Erythroblast (primary cell): ENCODE results near the gene SGO1.
"Not testable (repeated sequence)": the region's sequence is repeated elsewhere in the genome, so short reads cannot be mapped to it uniquely, and the experiment has no call there.

ENCODE experiments used
- DNase-seq, 2 experiments: peaks; one replicate each; lab custom pipeline; 2025; lab: John Stamatoyannopoulos, UW
- GATA1 ChIP-seq: IDR thresholded peaks from 2 replicates; pipeline ENCODE4 v1.6.1; 2011; ENCODE audit warnings: low read depth, mild to moderate bottlenecking, control low read depth, low read length, moderate library complexity
- POLR2A ChIP-seq: IDR thresholded peaks from 2 replicates; pipeline ENCODE4 v1.6.1; 2011; ENCODE audit warnings: mild to moderate bottlenecking, low read length

Gene SGO1

GRCh38 chr3:20185679-20186599, at the start of gene SGO1:
SGO1 (minus strand) TSS chr3:20186206; CDS start chr3:20184027, 2,179 bp downstream.
- TF ChIP-seq GATA1 (no peak), POLR2A (peak; percentile 92)
- peak; percentile 99 for DNase-seq

- TF ChIP-seq GATA1 = no peak
- no peak for TF ChIP-seq POLR2A
- no peak for DNase-seq
Observed at GRCh38 chr3:20235796-20236195, 49.8 kb upstream of the SGO1 start.

- no peak for TF ChIP-seq GATA1
- no peak for DNase-seq
Observed at GRCh38 chr3:20232906-20233780, 47.1 kb upstream of the SGO1 start.

GRCh38 chr3:20230954-20231353, 44.9 kb upstream of the SGO1 start:
- TF ChIP-seq POLR2A = no peak
- TF ChIP-seq GATA1 = no peak

GRCh38 chr3:20225769-20226168, 39.8 kb upstream of the SGO1 start:
- DNase-seq = peak; percentile 13 to 29
- TF ChIP-seq GATA1 = no peak
- TF ChIP-seq POLR2A = no peak

More at GRCh38 chr3:20230954-20231353, 44.9 kb upstream of the SGO1 start:
- no peak for DNase-seq

GRCh38 chr3:20222274-20222673, 36.3 kb upstream of the SGO1 start:
- no peak for TF ChIP-seq GATA1
- TF ChIP-seq POLR2A = no peak
- no peak for DNase-seq

- DNase-seq = no peak
- TF ChIP-seq POLR2A (no peak), GATA1 (no peak)
Observed at GRCh38 chr3:20218215-20218614, 32.2 kb upstream of the SGO1 start.

- TF ChIP-seq POLR2A = no peak
- no peak for TF ChIP-seq GATA1
- DNase-seq = no peak
Observed at GRCh38 chr3:20215636-20216035, 29.6 kb upstream of the SGO1 start.

- DNase-seq = not testable (repeated sequence)
Observed at GRCh38 chr3:20213491-20213890, 27.5 kb upstream of the SGO1 start.

- not testable (repeated sequence) for DNase-seq
Observed at GRCh38 chr3:20207945-20208344, 21.9 kb upstream of the SGO1 start.

GRCh38 chr3:20205898-20206297, 19.9 kb upstream of the SGO1 start:
- DNase-seq = not testable (repeated sequence)

- TF ChIP-seq POLR2A = no peak
- TF ChIP-seq GATA1 = no peak
- DNase-seq = no peak
Observed at GRCh38 chr3:20201143-20201542, 15.1 kb upstream of the SGO1 start.

- TF ChIP-seq GATA1 = no peak
- TF ChIP-seq POLR2A = no peak
- no peak for DNase-seq
Observed at GRCh38 chr3:20197775-20198174, 11.8 kb upstream of the SGO1 start.

GRCh38 chr3:20194793-20195460, 8.9 kb upstream of the SGO1 start:
- no peak for DNase-seq
- TF ChIP-seq POLR2A = no peak
- no peak for TF ChIP-seq GATA1

GRCh38 chr3:20190991-20191390, 5.0 kb upstream of the SGO1 start:
- no peak for DNase-seq
- no peak for TF ChIP-seq POLR2A
